Breast epithelium (tissue), 3 donors: ENCODE results near the gene FTO.

ENCODE experiments used
- CTCF ChIP-seq, 3 donors: fragments of 450-650 bp; IDR thresholded peaks; one replicate each; pipeline ENCODE4 v1.5.1; 2016 to 2017; ENCODE audit warnings: antibody characterized with exemption in 3 of 3, mild to moderate bottlenecking in 3 of 3, moderate library complexity in 3 of 3
- POLR2A ChIP-seq: fragments of 450-650 bp; IDR thresholded peaks from one replicate; pipeline ENCODE4 v1.6.1; 2016; ENCODE audit warnings: antibody characterized with exemption, mild to moderate bottlenecking, moderate library complexity
- POLR2AphosphoS5 ChIP-seq, 3 donors: sonication (generic); formaldehyde crosslinking; IDR thresholded peaks; one replicate each; pipeline ENCODE4 v1.6.1; 2017; ENCODE audit warnings: antibody characterized with exemption in 3 of 3

GRCh38 chr16:53756275-53756996 is 52.5 kb downstream of the FTO start:
- TF ChIP-seq CTCF (IDR thresholded peaks at IDR 0.05) (no peak), POLR2AphosphoS5 (IDR thresholded peaks at IDR 0.05) (no peak), POLR2A (no peak)
